ENCODE results near the gene HHIP. TPM values are rescaled to one million over a fixed set of nuclear protein-coding genes. Genes with fewer than 3 reads are reported as not detected.

Gene HHIP
- polyA plus RNA-seq, 1 experiment, result 0.88 TPM

- ChIA-PET POLR2A (no interaction called here), CTCF (no interaction called here)
- Histone ChIP-seq H3K36me3 (ENCODE audit: control insufficient read depth, insufficient read depth, low read length) (no peaks in the 10 kb centered on the region), H3K27me3 (ENCODE audit: control insufficient read depth, insufficient read depth, low read length) (no peaks in the 10 kb centered on the region), H3K4me3 (ENCODE audit: low read depth, low read length) (no peak overlapping the region)
- DNase-seq (ENCODE audit: low read depth), result no peak
- no peak for TF ChIP-seq CTCF (IDR thresholded peaks at IDR 0.05; ENCODE audit: insufficient read depth, low read depth, low read length)
Measured at GRCh38 chr4:144732584-144733428, 86.8 kb downstream of the HHIP start.

- POLR2A ChIA-PET, result no interaction called here
- CTCF ChIA-PET, result no interaction called here
- no peak overlapping the region for H3K4me3 ChIP-seq (ENCODE audit: low read depth, low read length)
- H3K27me3 ChIP-seq (ENCODE audit: control insufficient read depth, insufficient read depth, low read length), result no peaks in the 10 kb centered on the region
- no peak for TF ChIP-seq CTCF (IDR thresholded peaks at IDR 0.05; ENCODE audit: insufficient read depth, low read depth, low read length)
- DNase-seq (ENCODE audit: low read depth), result no peak
- no peaks in the 10 kb centered on the region for H3K36me3 ChIP-seq (ENCODE audit: control insufficient read depth, insufficient read depth, low read length)
Measured at GRCh38 chr4:144733566-144733965, 87.6 kb downstream of the HHIP start.

GRCh38 chr4:144734522-144734921 is 88.6 kb downstream of the HHIP start:
- POLR2A ChIA-PET, result no interaction called here

GRCh38 chr4:144738649-144739048 is 92.7 kb downstream of the HHIP start:
- TF ChIP-seq CTCF (IDR thresholded peaks at IDR 0.05; ENCODE audit: insufficient read depth, low read depth, low read length), result no peak
- Histone ChIP-seq H3K4me3 (ENCODE audit: low read depth, low read length) (no peak overlapping the region), H3K36me3 (ENCODE audit: control insufficient read depth, insufficient read depth, low read length) (no peaks in the 10 kb centered on the region), H3K27me3 (ENCODE audit: control insufficient read depth, insufficient read depth, low read length) (no peaks in the 10 kb centered on the region)
- no peak for DNase-seq (ENCODE audit: low read depth)
- ChIA-PET POLR2A (no interaction called here), CTCF (interaction anchor here (1.1 kb wide), 2 partner anchors 9 to 324 kb away, joined by 3 read pairs; no protein-coding TSS in a partner anchor)

More at GRCh38 chr4:144734522-144734921, 88.6 kb downstream of the HHIP start:
- peak; percentile 27 for DNase-seq (ENCODE audit: low read depth)
- H3K36me3 ChIP-seq (ENCODE audit: control insufficient read depth, insufficient read depth, low read length), result no peaks in the 10 kb centered on the region
- CTCF ChIA-PET, result no interaction called here
- TF ChIP-seq CTCF (IDR thresholded peaks at IDR 0.05; ENCODE audit: insufficient read depth, low read depth, low read length), result no peak
- H3K4me3 ChIP-seq (ENCODE audit: low read depth, low read length), result no peak overlapping the region
- H3K27me3 ChIP-seq (ENCODE audit: control insufficient read depth, insufficient read depth, low read length), result no peaks in the 10 kb centered on the region

- Histone ChIP-seq H3K4me3 (ENCODE audit: low read depth, low read length) (no peak overlapping the region), H3K27me3 (ENCODE audit: control insufficient read depth, insufficient read depth, low read length) (no peaks in the 10 kb centered on the region), H3K36me3 (ENCODE audit: control insufficient read depth, insufficient read depth, low read length) (no peaks in the 10 kb centered on the region)
- POLR2A ChIA-PET, result no interaction called here
- CTCF ChIA-PET, result interaction anchor here (1.1 kb wide), 2 partner anchors 10 to 323 kb away, joined by 3 read pairs; no protein-coding TSS in a partner anchor
- no peak for DNase-seq (ENCODE audit: low read depth)
- TF ChIP-seq CTCF (IDR thresholded peaks at IDR 0.05; ENCODE audit: insufficient read depth, low read depth, low read length), result no peak
Measured at GRCh38 chr4:144739511-144740033, 93.6 kb downstream of the HHIP start.

Data from BJ (cell line).